Activated T-helper 1 cell treated with Interleukin-2 at 50 U/mL for 16 hours (primary cell): ENCODE measurements around the gene FAM149A.
A peak's percentile ranks its signal among the peaks of the same experiment; 100 is the strongest.

Experiments used
- DNase-seq: peaks from one replicate; pipeline ENCODE4 v3.0.0-alpha.2; 2020; ENCODE audit warnings: low read depth

The FAM149A gene

GRCh38 chr4:186158966-186159365 is 54.5 kb downstream of the FAM149A start:
- DNase-seq = no peak

GRCh38 chr4:186159613-186160012 is 55.1 kb downstream of the FAM149A start:
- DNase-seq = no peak

- DNase-seq = no peak
Observed at GRCh38 chr4:186161138-186161537, 56.6 kb downstream of the FAM149A start.

GRCh38 chr4:186166852-186167512 is 62.5 kb downstream of the FAM149A start:
- no peak for DNase-seq

- no peak for DNase-seq
Observed at GRCh38 chr4:186167605-186168004, 63.1 kb downstream of the FAM149A start.

GRCh38 chr4:186168750-186169149 is 64.2 kb downstream of the FAM149A start:
- no peak for DNase-seq

- DNase-seq = no peak
Observed at GRCh38 chr4:186169333-186169944, 64.9 kb downstream of the FAM149A start.

- no peak for DNase-seq
Observed at GRCh38 chr4:186169945-186170802, 65.7 kb downstream of the FAM149A start.

GRCh38 chr4:186170966-186171365 is 66.5 kb downstream of the FAM149A start:
- no peak for DNase-seq

GRCh38 chr4:186172546-186172945 is 68.0 kb downstream of the FAM149A start:
- DNase-seq = no peak

GRCh38 chr4:186188107-186188506 is 83.6 kb downstream of the FAM149A start:
- DNase-seq = no peak

GRCh38 chr4:186189656-186190055 is 85.2 kb downstream of the FAM149A start:
- no peak for DNase-seq

GRCh38 chr4:186190581-186191199 is 86.2 kb downstream of the FAM149A start:
- peak; percentile 41 for DNase-seq

GRCh38 chr4:186191200-186192065 is 86.9 kb downstream of the FAM149A start, which contains the start of gene CYP4V2:
CYP4V2 (plus strand) TSS chr4:186191567; CDS start chr4:186191824, 257 bp downstream.
- DNase-seq = peak; percentile 79

- peak; percentile 13 for DNase-seq
Observed at GRCh38 chr4:186192066-186192612, 87.6 kb downstream of the FAM149A start.

- DNase-seq = no peak
Observed at GRCh38 chr4:186193851-186194250, 89.3 kb downstream of the FAM149A start.

- no peak for DNase-seq
Observed at GRCh38 chr4:186196063-186196462, 91.6 kb downstream of the FAM149A start.

GRCh38 chr4:186200516-186200915 is 96.0 kb downstream of the FAM149A start:
- no peak for DNase-seq

- no peak for DNase-seq
Observed at GRCh38 chr4:186201010-186201409, 96.5 kb downstream of the FAM149A start.

GRCh38 chr4:186201535-186202230 is 97.2 kb downstream of the FAM149A start:
- DNase-seq = peak; percentile 23
